Neural crest cell (in vitro differentiated cells): ENCODE data around the gene RAP1GDS1. TPM values are rescaled to one million over a fixed set of nuclear protein-coding genes. Genes with fewer than 3 reads are reported as not detected.

Experiments
- DNase-seq: peaks from one replicate; pipeline ENCODE4 v3.0.0; 2021; ENCODE audit warnings: low read depth, mixed read lengths, low spot score
- H3K27ac Mint-ChIP-seq: one replicate; pipeline ENCODE4 v1.8.0; 2021; ENCODE audit warnings: mild to moderate bottlenecking, mixed read lengths; ENCODE audit not compliant: unreplicated experiment
- H3K27me3 Mint-ChIP-seq: 2 replicates; pipeline ENCODE4 v1.8.0; 2021; ENCODE audit warnings: low read depth, mild to moderate bottlenecking, mixed read lengths
- H3K36me3 Mint-ChIP-seq: 2 replicates; pipeline ENCODE4 v1.8.0; 2021; ENCODE audit warnings: low read depth, mild to moderate bottlenecking, mixed read lengths
- H3K4me1 Mint-ChIP-seq: 2 replicates; pipeline ENCODE4 v1.8.0; 2021; ENCODE audit warnings: mixed read lengths
- H3K4me3 Mint-ChIP-seq: one replicate; pipeline ENCODE4 v1.8.0; 2021; ENCODE audit warnings: mild to moderate bottlenecking, mixed read lengths
- H3K9me3 Mint-ChIP-seq: 2 replicates; pipeline ENCODE4 v1.8.0; 2021; ENCODE audit warnings: mixed read lengths
- CTCF ChIP-seq: fragments of 200-600 bp; sonication (generic); conservative IDR thresholded peaks from 2 replicates; pipeline ENCODE4 v1.5.0; 2021; ENCODE audit warnings: antibody characterized with exemption, mild to moderate bottlenecking
- total RNA-seq: library from RNA; stranded (reverse); gene quantifications from 2 replicates; pipeline ENCODE4 v1.2.1, GENCODE V29; 2021

The RAP1GDS1 gene
- total RNA-seq, 1 donor from 2014 or later = 46.3 TPM

GRCh38 chr4:98434816-98435215 lies 173.6 kb downstream of the RAP1GDS1 start:
- no peak overlapping the region for H3K4me3 Mint-ChIP-seq
- peaks cover 5% of the 10 kb centered on the region for H3K4me1 Mint-ChIP-seq
- no peak overlapping the region for H3K27ac Mint-ChIP-seq
- TF ChIP-seq CTCF = no peak
- H3K27me3 Mint-ChIP-seq = no peaks in the 10 kb centered on the region
- H3K9me3 Mint-ChIP-seq = no peaks in the 10 kb centered on the region
- H3K36me3 Mint-ChIP-seq = peaks cover 18% of the 10 kb centered on the region
- DNase-seq = no peak

DNA sequence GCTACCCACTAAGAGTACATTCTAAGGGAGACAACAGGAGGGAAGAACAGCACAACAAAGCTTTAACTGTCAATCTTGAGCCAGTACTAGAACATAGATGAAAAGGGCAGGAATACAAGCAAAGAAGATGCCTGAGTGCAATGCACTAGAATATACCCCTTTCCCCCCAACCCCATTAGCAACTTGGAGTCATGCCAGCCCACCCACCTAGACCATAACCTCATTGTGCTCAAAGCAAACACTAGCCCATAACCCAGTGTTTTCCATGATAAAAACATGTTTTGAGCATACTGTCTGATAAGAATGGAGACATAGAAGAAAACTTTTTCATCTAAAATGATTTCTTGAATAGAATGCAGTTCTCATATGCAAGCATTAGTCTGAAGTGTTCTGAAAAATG lies 183.2 kb downstream of the RAP1GDS1 start:
- no peaks in the 10 kb centered on the region for H3K4me1 Mint-ChIP-seq
- H3K9me3 Mint-ChIP-seq = no peaks in the 10 kb centered on the region
- TF ChIP-seq CTCF = no peak
- no peak overlapping the region for H3K27ac Mint-ChIP-seq
- peaks cover 24% of the 10 kb centered on the region for H3K36me3 Mint-ChIP-seq
- no peak for DNase-seq
- no peaks in the 10 kb centered on the region for H3K27me3 Mint-ChIP-seq
- no peak overlapping the region for H3K4me3 Mint-ChIP-seq

DNA sequence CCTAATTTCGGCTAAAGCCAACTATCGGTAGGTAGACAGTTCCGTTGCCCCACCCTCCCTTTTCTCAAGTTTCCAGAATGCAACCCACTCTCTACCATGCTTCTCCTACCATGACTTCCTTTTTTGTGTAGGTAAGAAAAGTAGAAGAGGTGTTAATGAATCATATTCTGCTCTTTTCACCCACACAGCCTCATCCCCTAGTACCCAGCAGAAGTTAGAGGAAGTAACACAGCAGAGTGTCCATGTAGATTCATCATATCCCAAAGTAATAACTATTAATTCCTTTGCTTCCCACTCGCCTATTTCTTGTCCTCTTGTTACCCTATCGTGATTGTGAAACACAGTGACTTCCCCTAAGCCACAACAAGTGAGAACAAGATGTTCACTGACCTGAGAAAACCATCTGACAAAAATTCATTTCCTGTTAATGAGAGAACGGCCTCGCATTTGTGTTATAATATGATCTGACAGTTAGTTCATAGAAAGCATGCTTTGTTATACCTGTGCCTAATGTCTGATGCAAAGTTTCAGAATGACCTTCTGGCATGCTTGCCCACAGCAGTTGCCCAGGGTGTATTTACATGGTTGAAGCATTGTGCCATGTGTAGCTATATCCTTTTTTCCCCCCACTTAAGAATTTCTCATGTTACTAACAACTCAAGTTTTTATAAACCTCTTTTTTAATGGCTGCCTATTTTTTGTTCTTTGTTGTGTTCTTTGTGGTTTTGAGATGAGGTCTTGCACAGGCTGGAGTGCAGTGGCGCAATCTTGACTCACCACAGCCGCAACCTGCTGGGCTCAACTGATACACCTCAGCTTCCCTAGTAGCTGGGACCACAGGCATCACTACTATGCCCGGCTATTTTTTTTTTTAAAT lies 185.6 kb downstream of the RAP1GDS1 start:
- H3K9me3 Mint-ChIP-seq = no peaks in the 10 kb centered on the region
- no peak for DNase-seq
- H3K27ac Mint-ChIP-seq = no peak overlapping the region
- no peak for TF ChIP-seq CTCF
- no peaks in the 10 kb centered on the region for H3K27me3 Mint-ChIP-seq
- H3K4me3 Mint-ChIP-seq = no peak overlapping the region
- peaks cover 18% of the 10 kb centered on the region for H3K36me3 Mint-ChIP-seq
- no peaks in the 10 kb centered on the region for H3K4me1 Mint-ChIP-seq

- no peak for TF ChIP-seq CTCF
- no peak overlapping the region for H3K4me3 Mint-ChIP-seq
- no peaks in the 10 kb centered on the region for H3K27me3 Mint-ChIP-seq
- H3K4me1 Mint-ChIP-seq = no peaks in the 10 kb centered on the region
- H3K9me3 Mint-ChIP-seq = no peaks in the 10 kb centered on the region
- H3K27ac Mint-ChIP-seq = no peak overlapping the region
- no peak for DNase-seq
- peaks cover 14% of the 10 kb centered on the region for H3K36me3 Mint-ChIP-seq
These were observed 186.5 kb downstream of the RAP1GDS1 start for GRCh38 chr4:98447648-98448047.

DNA sequence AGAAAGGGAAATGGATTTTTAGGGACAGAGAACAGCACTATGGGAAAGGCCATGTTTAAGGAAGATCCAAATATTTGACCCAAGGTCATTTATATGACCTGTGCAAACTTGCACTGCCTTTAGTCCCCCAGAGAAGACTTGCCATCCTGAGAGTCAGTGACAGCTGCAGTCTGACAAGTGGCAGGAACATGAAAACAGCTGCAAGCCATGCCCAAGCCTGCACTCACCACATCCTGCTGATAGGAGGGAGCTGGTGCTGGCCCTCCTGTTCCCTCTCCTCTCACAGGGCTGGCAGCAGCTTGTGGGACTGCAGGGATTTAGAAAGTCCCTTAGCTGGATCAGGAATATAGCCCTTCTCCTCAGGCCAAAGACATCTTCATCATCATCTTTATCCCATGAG lies 187.7 kb downstream of the RAP1GDS1 start:
- Mint-ChIP-seq H3K4me3 (no peak overlapping the region), H3K4me1 (no peaks in the 10 kb centered on the region), H3K27ac (no peak overlapping the region), H3K36me3 (peaks cover 9% of the 10 kb centered on the region), H3K9me3 (peaks cover 5% of the 10 kb centered on the region), H3K27me3 (no peaks in the 10 kb centered on the region)
- DNase-seq = no peak
- TF ChIP-seq CTCF = no peak
